Measurements from ENCODE around the gene IVD.

IVD gene

GRCh38 chr15:40407330-40407990 lies 1.9 kb downstream of the IVD start:
- no peak overlapping the region for H3K27ac ChIP-seq
- H3K4me3 ChIP-seq = no peak overlapping the region

GRCh38 chr15:40409366-40409765 lies 3.8 kb downstream of the IVD start:
- no peak overlapping the region for H3K27ac ChIP-seq

GRCh38 chr15:40410476-40410875 lies 4.9 kb downstream of the IVD start:
- H3K27ac ChIP-seq = no peak overlapping the region
- no peak overlapping the region for H3K4me3 ChIP-seq

More at GRCh38 chr15:40409366-40409765, 3.8 kb downstream of the IVD start:
- H3K4me3 ChIP-seq = no peak overlapping the region

- no peak overlapping the region for H3K4me3 ChIP-seq
- H3K27ac ChIP-seq = no peak overlapping the region
Measured at GRCh38 chr15:40412095-40412759, 6.6 kb downstream of the IVD start.

GRCh38 chr15:40413036-40413435 lies 7.4 kb downstream of the IVD start:
- Histone ChIP-seq H3K4me3 (no peak overlapping the region), H3K27ac (no peak overlapping the region)

- H3K4me3 ChIP-seq = no peak overlapping the region
Measured at GRCh38 chr15:40414816-40415215, 9.2 kb downstream of the IVD start.

GRCh38 chr15:40415226-40415625 lies 9.6 kb downstream of the IVD start:
- Histone ChIP-seq H3K4me3 (no peak overlapping the region), H3K27ac (no peak overlapping the region)

More at GRCh38 chr15:40414816-40415215, 9.2 kb downstream of the IVD start:
- no peak overlapping the region for H3K27ac ChIP-seq

- no peak overlapping the region for H3K4me3 ChIP-seq
- no peak overlapping the region for H3K27ac ChIP-seq
Measured at GRCh38 chr15:40416056-40416455, 10.5 kb downstream of the IVD start.

- H3K4me3 ChIP-seq = no peak overlapping the region
- H3K27ac ChIP-seq = no peak overlapping the region
Measured at GRCh38 chr15:40418126-40418525, 12.5 kb downstream of the IVD start.

- Histone ChIP-seq H3K4me3 (no peak overlapping the region), H3K27ac (no peak overlapping the region)
Measured at GRCh38 chr15:40420071-40420713, 14.6 kb downstream of the IVD start.

GRCh38 chr15:40420793-40421192 lies 15.2 kb downstream of the IVD start:
- Histone ChIP-seq H3K4me3 (no peak overlapping the region), H3K27ac (no peak overlapping the region)

- no peak overlapping the region for H3K4me3 ChIP-seq
- H3K27ac ChIP-seq = no peak overlapping the region
Measured at GRCh38 chr15:40421246-40422157, 15.9 kb downstream of the IVD start.

GRCh38 chr15:40424483-40425115 lies 19.0 kb downstream of the IVD start:
- no peak overlapping the region for H3K27ac ChIP-seq
- H3K4me3 ChIP-seq = no peak overlapping the region

- H3K4me3 ChIP-seq = no peak overlapping the region
- no peak overlapping the region for H3K27ac ChIP-seq
Measured at GRCh38 chr15:40425681-40426080, 20.1 kb downstream of the IVD start.

GRCh38 chr15:40427188-40427587 lies 21.6 kb downstream of the IVD start:
- Histone ChIP-seq H3K4me3 (no peak overlapping the region), H3K27ac (no peak overlapping the region)

- no peak overlapping the region for H3K27ac ChIP-seq
- H3K4me3 ChIP-seq = no peak overlapping the region
Measured at GRCh38 chr15:40428185-40428584, 22.6 kb downstream of the IVD start.

GRCh38 chr15:40429068-40429710 lies 23.6 kb downstream of the IVD start:
- H3K4me3 ChIP-seq = no peak overlapping the region
- no peak overlapping the region for H3K27ac ChIP-seq

GRCh38 chr15:40430271-40430805 lies 24.7 kb downstream of the IVD start:
- H3K4me3 ChIP-seq = no peak overlapping the region
- no peak overlapping the region for H3K27ac ChIP-seq

Measured in skin epidermis (tissue), 12 donors.